Measurements from ENCODE around the gene PDXDC1. TPM values are rescaled to one million over a fixed set of nuclear protein-coding genes. Genes with fewer than 3 reads are reported as not detected.
"Not testable (repeated sequence)": the region's sequence is repeated elsewhere in the genome, so short reads cannot be mapped to it uniquely, and the experiment has no call there.

The PDXDC1 gene
- total RNA-seq, 3 donors from 2014 or later: 161 to 258 (median 233) TPM

DNA sequence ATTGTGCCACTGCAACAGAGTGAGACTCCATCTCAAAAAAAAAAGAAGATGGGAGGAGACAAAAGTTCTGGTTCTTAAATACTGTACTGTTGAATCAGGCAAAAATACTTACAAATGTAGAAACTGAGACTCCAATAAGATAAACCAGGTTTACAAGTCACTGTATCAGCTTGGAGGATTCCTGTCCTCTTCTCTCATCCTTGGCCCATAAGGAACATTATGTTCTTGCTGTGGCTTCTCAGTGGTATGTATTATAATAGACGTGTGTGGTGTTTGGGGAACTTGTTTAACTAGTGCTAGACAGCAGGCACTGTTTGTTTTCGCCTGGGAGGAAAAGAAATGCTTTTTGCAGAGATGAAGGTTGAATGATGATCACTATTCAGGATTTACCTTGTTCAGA is 7.7 kb downstream of the PDXDC1 start:
- DNase-seq; H3K36me3 ChIP-seq (ENCODE audit: low read depth); H3K9me3 ChIP-seq; intact Hi-C loops (cut with DNase I, micrococcal nuclease); H3K4me3 ChIP-seq: not testable (repeated sequence)
- peaks cover 43% of the 10 kb centered on the region for H3K4me1 ChIP-seq (ENCODE audit: low read depth)
- peak; percentile 25 for ATAC-seq

DNA sequence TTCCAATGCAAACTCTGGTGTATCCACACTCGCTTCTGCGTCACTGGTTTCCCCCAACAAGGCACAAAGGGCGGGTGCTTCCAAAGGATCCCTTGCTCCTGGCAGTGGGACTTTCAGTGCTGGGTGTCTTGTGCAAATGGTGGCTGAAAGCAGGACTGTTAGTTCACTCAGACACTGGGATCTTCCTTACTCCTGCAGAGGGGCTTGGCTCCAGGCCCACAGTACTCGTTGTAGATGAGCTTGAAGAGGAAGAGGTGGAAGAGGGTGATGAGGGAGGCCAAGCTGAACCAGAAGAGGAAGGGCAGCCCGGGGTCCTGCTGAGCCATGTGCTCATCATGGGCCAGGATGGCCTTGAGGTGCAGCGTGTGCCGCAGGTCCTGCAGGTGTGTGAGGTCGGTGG is 13.3 kb downstream of the PDXDC1 start:
- H3K4me1 ChIP-seq (ENCODE audit: low read depth); intact Hi-C loops (cut with DNase I, micrococcal nuclease); H3K36me3 ChIP-seq (ENCODE audit: low read depth); H3K9me3 ChIP-seq; H3K4me3 ChIP-seq; DNase-seq: not testable (repeated sequence)
- ATAC-seq: peak; percentile 1

DNA sequence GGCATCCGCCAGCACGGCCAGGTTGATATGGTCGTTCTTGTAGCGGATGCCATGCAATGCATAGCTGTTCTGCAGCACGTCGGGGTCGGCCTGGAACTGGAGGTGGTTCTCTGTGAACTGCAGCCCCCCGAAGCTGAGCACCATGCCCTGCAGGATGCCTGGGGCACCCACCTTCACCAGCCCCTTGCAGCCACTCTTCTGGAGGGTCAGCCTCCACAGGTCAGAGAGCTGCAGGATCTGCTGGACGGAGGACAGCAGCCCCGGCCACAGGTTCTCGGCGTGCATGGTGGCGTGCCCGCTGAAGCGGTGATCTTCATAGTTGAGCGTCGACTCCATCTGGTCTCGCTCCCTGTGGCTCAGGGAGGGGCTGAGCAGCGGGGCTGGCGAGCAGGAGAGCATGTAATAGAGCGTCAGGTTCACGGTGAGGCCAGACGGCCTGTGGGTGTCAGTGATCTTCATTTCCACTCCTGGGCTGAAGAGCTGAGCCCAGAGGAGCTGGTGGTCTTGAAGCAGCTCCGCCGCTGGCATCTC is 13.9 kb downstream of the PDXDC1 start:
- H3K36me3 ChIP-seq (ENCODE audit: low read depth); H3K4me3 ChIP-seq; H3K4me1 ChIP-seq (ENCODE audit: low read depth); H3K9me3 ChIP-seq; intact Hi-C loops (cut with DNase I, micrococcal nuclease): not testable (repeated sequence)
- DNase-seq (peak in 1 of 3 donors; percentile 64), ATAC-seq (peak; percentile 17)

DNA sequence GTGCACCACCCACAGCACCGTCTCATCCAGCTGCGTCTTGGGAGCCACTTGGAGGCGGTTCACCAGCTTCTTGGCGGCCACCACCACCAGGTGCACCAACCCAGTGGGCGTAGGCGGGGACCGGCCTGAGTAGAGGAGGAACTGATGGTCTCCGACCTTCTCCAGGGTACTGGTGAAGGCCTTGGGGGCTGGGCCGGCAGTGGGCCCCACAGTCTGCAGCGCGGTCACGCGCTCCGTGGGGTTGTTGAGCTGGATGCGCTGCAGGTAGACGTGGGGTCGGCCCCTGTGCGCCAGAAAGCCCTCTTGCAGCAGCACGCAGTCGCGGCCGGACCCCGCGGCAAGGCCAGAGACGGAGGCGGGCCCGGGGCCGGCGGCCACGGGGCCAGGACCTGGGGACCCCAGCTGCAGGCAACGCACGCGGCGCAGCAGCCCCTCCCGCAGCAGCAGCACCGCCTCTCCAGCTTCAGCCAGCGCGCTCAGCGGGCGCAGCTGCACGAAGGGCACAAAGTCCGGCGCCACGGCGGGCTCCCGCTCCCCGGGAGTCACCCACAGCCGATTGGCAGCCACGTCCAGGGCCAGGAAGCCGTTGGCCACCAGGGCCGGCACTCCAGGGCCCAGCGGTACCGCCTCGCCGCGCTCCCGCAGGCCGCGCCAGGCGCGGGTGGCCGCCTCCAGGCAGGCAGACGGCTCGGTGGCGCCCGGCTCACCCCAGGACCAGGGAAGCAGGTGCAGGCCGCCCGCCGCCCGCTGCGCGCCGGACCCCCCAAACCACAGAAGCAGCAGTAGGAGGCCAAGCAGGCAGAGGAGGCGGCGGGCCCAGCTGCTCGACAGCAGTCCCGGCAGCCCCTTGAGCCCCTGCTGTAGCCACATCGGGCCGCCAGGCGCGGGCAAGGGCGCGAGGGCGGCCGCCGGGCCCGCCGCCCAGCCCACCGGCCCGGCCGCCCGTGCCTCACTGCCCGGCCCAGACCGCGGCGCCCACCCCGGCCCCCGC is 14.8 kb downstream of the PDXDC1 start:
- H3K4me1 ChIP-seq (ENCODE audit: low read depth); H3K4me3 ChIP-seq; H3K36me3 ChIP-seq (ENCODE audit: low read depth); intact Hi-C loops (cut with DNase I, micrococcal nuclease); H3K9me3 ChIP-seq: not testable (repeated sequence)
- DNase-seq (peak in 2 of 3 donors; percentile 56 to 62), ATAC-seq (peak; percentile 90)

DNA sequence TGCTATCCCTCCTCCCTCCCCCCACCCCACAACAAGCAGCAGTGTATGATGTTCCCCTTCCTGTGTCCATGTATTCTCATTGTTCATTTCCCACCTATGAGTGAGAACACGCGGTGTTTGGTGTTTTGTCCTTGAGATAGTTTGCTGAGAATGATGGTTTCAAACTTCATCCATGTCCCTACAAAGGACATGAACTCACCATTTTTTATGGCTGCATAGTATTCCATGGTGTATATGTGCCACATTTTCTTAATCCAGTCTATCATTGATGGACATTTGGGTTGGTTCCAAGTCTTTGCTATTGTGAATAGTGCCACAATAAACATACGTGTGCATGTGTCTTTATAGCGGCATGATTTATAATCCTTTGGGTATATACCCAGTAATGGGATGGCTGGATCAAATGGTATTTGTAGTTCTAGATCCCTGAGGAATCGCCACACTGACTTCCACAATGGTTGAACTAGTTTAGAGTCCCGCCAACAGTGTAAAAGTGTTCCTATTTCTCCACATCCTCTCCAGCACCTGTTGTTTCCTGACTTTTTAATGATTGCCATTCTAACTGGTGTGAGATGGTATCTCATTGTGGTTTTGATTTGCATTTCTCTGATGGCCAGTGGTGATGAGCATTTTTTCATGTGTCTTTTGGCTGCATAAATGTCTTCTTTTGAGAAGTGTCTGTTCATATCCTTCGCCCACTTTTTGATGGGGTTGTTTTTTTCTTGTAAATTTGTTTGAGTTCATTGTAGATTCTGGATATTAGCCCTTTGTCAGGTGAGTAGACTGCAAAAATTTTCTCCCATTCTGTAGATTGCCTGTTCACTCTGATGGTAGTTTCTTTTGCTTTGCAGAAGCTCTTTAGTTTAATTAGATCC is 18.7 kb downstream of the PDXDC1 start:
- H3K4me1 ChIP-seq (ENCODE audit: low read depth); H3K9me3 ChIP-seq; ATAC-seq; DNase-seq; H3K4me3 ChIP-seq; H3K36me3 ChIP-seq (ENCODE audit: low read depth); intact Hi-C loops (cut with DNase I, micrococcal nuclease): not testable (repeated sequence)

DNA sequence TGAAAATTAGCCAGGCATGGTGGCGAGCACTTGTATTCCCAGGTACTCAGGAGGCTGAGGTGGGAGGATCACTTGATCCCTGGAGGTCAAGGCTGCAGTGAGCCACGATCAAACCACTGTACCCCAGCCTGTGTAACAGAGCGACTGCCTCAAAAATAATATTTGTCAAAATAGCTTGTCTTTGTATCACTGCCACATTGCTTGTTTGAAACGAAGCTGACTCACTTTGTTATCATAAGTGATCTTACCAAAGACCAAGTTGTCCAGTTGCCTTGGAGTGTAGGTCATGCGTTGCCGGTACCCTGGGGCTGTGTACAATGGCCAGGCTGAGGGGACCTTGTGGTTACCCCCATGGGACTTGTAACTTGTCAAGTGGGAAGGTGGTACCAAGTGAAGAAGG is 21.9 kb downstream of the PDXDC1 start:
- H3K4me1 ChIP-seq (ENCODE audit: low read depth): peaks cover 11% of the 10 kb centered on the region
- H3K36me3 ChIP-seq (ENCODE audit: low read depth); ATAC-seq; H3K4me3 ChIP-seq; H3K9me3 ChIP-seq; DNase-seq; intact Hi-C loops (cut with DNase I, micrococcal nuclease): not testable (repeated sequence)

DNA sequence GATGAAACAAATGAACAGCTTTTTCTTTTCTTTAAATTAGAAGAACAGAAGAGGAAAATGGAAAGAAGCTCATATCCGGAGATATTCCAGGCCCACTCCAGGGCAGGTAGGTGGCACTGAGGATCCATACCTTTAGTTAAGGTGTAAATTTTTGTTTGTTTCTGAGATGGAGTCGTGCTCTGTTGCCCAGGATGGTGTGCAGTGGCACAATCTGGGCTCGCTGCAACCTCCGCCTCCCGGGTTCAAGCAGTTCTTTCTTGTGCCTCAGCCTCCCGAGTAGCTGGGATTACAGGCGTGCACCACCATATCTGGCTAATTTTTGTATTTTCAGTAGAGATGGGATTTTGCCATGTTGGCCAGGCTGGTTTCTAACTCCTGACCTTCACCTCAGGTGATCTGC is 23.5 kb downstream of the PDXDC1 start:
- ATAC-seq; H3K9me3 ChIP-seq; intact Hi-C loops (cut with DNase I, micrococcal nuclease); H3K36me3 ChIP-seq (ENCODE audit: low read depth); H3K4me3 ChIP-seq: not testable (repeated sequence)
- peak in 1 of 3 donors; percentile 23 for DNase-seq
- H3K4me1 ChIP-seq (ENCODE audit: low read depth): peaks cover 11% of the 10 kb centered on the region

DNA sequence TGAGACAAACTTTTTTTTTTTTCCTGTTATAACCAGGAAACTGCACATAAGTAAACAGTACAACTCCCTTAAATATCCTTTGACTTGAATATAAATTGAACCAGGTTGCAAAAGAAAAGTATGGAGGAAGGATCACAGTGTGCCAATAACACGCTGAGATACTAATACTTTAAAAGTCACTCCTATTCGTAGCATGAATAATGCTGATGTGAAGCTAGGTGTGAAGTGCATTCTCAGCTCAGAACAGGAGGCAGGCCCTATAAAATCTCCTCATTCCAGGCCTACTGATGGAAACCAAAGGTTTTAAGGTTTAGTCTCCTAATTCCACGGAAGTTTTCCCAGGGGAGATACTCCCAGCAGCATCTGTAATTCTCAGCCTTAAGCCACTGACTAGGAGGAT is 25.0 kb downstream of the PDXDC1 start:
- H3K4me1 ChIP-seq (ENCODE audit: low read depth): peaks cover 11% of the 10 kb centered on the region
- ATAC-seq: peak; percentile 91
- DNase-seq; H3K36me3 ChIP-seq (ENCODE audit: low read depth); intact Hi-C loops (cut with DNase I, micrococcal nuclease); H3K9me3 ChIP-seq; H3K4me3 ChIP-seq: not testable (repeated sequence)

DNA sequence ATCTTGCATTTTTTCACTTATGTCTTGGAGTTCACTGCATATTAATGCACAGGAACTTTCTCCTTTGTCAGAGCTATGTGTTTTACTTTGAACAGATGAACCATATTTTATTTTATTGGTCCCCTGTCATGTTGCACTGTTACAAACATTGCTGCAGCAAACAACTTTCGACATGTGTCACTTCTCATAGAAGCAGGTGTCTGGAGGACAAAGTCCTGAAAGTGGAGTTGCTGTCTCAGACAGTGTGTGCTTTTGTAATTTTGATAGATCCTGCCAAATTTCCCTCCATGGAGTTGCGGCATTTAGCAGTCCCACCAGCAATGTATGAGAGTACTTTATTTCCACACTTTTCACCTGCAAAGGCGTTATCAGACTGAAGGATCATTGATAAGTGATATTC is 27.6 kb downstream of the PDXDC1 start:
- intact Hi-C loops (cut with DNase I, micrococcal nuclease); H3K4me3 ChIP-seq; H3K9me3 ChIP-seq; DNase-seq: not testable (repeated sequence)
- H3K36me3 ChIP-seq (ENCODE audit: low read depth): peaks cover 12% of the 10 kb centered on the region
- ATAC-seq: peak; percentile 67
- peaks cover 13% of the 10 kb centered on the region for H3K4me1 ChIP-seq (ENCODE audit: low read depth)

DNA sequence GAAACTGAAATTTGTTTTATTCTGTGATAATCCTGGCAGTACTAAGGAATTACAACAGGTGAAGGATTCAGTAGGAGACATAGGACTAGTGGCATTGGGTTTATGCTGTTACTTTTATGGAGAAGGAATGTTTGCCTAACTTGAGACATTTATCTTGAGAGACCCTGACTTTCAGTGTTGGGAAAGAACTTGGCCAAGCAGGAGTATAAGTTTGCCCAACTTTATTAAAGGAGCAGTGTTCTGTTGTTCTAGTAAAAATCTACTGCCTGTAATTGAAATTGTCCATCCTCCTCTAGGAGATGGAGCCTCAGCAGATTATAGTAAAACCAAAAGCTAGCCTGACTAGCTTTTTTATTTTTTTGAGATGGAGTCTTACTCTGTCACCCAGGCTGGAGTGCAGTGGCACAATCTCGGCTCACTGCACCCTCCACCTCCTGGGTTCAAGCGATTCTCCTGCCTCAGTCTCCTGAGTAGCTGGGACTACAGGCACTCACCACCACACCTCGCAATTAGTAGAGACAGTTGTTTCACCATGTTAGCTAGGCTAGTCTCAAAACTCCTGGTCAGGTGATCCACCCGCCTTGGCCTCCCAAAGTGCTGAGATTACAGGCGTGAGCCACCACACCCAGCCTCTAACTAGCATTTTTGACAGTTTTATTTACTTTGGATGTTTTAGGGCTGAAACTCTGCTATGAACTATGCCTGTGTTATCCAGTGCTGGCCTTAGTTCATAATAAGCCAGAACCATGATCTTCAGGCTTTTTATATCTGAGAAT is 30.7 kb downstream of the PDXDC1 start:
- ATAC-seq (peak; percentile 64), DNase-seq (peak in 1 of 3 donors; percentile 27)
- H3K9me3 ChIP-seq; H3K36me3 ChIP-seq (ENCODE audit: low read depth); H3K4me3 ChIP-seq; intact Hi-C loops (cut with DNase I, micrococcal nuclease); H3K4me1 ChIP-seq (ENCODE audit: low read depth): not testable (repeated sequence)

DNA sequence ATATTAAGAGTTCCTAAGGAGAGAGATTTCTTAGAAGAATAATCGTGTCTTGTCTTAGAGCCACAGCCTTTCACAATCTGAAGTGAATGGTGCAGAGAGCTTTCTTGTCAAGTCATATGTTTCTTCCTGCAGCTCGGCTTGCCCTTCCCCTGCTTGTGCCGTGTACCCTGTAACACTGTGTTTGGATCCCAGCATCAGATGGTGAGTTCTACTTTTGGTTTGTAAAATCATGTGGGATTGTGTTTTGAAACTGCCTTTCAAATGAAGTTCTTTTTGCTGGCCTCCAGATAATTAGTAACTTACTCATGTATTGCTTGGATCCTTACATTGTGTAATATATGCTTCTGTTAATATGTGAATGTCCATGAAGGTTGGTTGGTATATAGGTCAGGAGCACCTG is 33.8 kb downstream of the PDXDC1 start:
- DNase-seq; H3K4me1 ChIP-seq (ENCODE audit: low read depth); intact Hi-C loops (cut with DNase I, micrococcal nuclease); H3K9me3 ChIP-seq; H3K4me3 ChIP-seq; ATAC-seq: not testable (repeated sequence)
- peaks cover 15% of the 10 kb centered on the region for H3K36me3 ChIP-seq (ENCODE audit: low read depth)

DNA sequence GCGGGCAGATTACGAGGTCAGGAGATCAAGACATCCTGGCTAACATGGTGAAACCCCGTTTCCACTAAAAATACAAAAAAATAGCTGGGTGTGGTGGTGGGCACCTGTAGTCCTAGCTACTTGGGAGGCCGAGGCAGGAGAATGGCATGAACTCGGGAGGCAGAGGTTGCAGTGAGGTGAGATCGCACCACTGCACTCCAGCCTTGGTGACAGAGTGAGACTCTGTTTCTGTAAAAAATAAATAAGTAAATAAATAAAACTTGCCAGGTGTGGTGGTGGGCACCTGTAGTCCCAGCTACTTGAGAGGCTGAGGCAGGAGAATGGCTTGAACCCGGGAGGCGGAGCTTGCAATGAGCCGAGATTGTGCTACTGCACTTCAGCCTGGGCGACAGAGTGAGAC is 38.1 kb downstream of the PDXDC1 start:
- H3K4me3 ChIP-seq; ATAC-seq; DNase-seq; H3K36me3 ChIP-seq (ENCODE audit: low read depth); intact Hi-C loops (cut with DNase I, micrococcal nuclease); H3K9me3 ChIP-seq: not testable (repeated sequence)
- peaks cover 13% of the 10 kb centered on the region for H3K4me1 ChIP-seq (ENCODE audit: low read depth)

DNA sequence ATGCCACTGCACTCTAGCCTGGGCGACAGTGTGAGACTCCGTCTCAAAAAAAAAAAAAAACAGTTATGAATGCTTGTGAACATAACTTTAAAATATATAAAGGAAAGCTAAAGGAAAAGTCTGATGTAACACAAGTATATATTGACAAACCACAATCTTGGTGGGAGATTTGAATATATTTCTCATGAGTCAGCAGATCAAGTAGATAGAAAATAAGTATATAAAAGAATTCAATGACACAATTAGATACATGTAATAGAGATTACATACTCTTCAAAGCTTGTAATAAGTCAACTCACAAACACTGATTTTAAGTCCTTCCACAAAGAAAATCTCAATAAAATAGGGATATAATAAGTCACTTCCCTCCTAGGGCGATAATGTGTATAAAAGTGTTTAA is 40.8 kb downstream of the PDXDC1 start:
- DNase-seq; intact Hi-C loops (cut with DNase I, micrococcal nuclease); ATAC-seq; H3K9me3 ChIP-seq; H3K4me3 ChIP-seq: not testable (repeated sequence)
- Histone ChIP-seq H3K4me1 (ENCODE audit: low read depth) (peaks cover 13% of the 10 kb centered on the region), H3K36me3 (ENCODE audit: low read depth) (peaks cover 13% of the 10 kb centered on the region)
